Omental fat pad (tissue), 4 donors: Measurements from ENCODE around the gene CDT1. TPM values are rescaled to one million over a fixed set of nuclear protein-coding genes. Genes with fewer than 3 reads are reported as not detected.
A peak's percentile ranks its signal among the peaks of the same experiment; 100 is the strongest.
"Not testable (repeated sequence)": the region's sequence is repeated elsewhere in the genome, so short reads cannot be mapped to it uniquely, and the experiment has no call there.

Experiments used
- ATAC-seq: fragments of 150-250 bp; one replicate; pipeline ENCODE4 v1.9.1; 2016; ENCODE audit warnings: mild to moderate bottlenecking, moderate library complexity; ENCODE audit not compliant: low FRiP score
- DNase-seq: peaks from one replicate; pipeline ENCODE4 v3.0.0-alpha.2; 2019; ENCODE audit warnings: low spot score
- total RNA-seq, 4 donors: library from RNA; depleted of rRNA; stranded (reverse); fragments of >200 nt; gene quantifications; one replicate each; pipeline ENCODE4 v1.1.0, GENCODE V29; 2016
- TF ChIP-seq, protein P1 (sequence below), 3 donors: fragments of 450-650 bp; IDR thresholded peaks; one replicate each; pipeline ENCODE4 v1.5.1; 2016 to 2017; ENCODE audit warnings: antibody characterized with exemption in 3 of 3, mild to moderate bottlenecking in 3 of 3, moderate library complexity in 2 of 3

CDT1 gene
- total RNA-seq, 4 donors from 2014 or later = 0.19 to 3.5 (median 1.6) TPM

- TF ChIP-seq, protein P1, sequence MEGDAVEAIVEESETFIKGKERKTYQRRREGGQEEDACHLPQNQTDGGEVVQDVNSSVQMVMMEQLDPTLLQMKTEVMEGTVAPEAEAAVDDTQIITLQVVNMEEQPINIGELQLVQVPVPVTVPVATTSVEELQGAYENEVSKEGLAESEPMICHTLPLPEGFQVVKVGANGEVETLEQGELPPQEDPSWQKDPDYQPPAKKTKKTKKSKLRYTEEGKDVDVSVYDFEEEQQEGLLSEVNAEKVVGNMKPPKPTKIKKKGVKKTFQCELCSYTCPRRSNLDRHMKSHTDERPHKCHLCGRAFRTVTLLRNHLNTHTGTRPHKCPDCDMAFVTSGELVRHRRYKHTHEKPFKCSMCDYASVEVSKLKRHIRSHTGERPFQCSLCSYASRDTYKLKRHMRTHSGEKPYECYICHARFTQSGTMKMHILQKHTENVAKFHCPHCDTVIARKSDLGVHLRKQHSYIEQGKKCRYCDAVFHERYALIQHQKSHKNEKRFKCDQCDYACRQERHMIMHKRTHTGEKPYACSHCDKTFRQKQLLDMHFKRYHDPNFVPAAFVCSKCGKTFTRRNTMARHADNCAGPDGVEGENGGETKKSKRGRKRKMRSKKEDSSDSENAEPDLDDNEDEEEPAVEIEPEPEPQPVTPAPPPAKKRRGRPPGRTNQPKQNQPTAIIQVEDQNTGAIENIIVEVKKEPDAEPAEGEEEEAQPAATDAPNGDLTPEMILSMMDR (IDR thresholded peaks at IDR 0.05) = no peak
- ATAC-seq (peak; percentile 27), DNase-seq (no peak)
Observed at GRCh38 chr16:88784856-88785105, 18.8 kb upstream of the CDT1 start.

GRCh38 chr16:88785106-88785924 is 18.3 kb upstream of the CDT1 start, which contains the start of gene PIEZO1:
Gene PIEZO1, minus strand, starts transcription at chr16:88785220. Its CDS starts 256 bp downstream, at chr16:88784964.
- ATAC-seq = peak; percentile 50
- no peak for DNase-seq
- TF ChIP-seq, protein P1 (IDR thresholded peaks at IDR 0.05) = peak in 1 of 3 donors; percentile 81

- ATAC-seq (no peak), DNase-seq (no peak)
- TF ChIP-seq, protein P1 (IDR thresholded peaks at IDR 0.05) = no peak
Observed at GRCh38 chr16:88787579-88788314, 15.8 kb upstream of the CDT1 start.

DNA sequence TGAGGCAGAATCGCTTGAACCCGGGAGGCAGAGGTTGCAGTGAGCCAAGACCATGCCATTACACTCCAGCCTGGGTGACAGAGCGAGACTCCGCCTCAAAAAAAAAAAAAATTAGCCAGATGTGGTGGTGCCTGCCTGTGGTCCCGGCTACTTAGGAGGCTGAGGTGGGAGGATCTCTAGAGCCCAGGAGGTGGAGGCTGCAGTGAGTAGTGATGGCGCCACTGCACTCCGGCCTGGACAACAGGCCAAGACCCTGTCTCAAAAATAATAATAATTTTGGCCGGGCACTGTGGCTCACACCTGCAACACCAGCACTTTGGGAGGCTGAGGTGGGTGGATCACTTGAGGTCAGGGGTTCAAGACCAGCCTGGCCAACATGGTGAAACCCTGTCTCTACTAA is 14.8 kb upstream of the CDT1 start:
- not testable (repeated sequence) for ATAC-seq

DNA sequence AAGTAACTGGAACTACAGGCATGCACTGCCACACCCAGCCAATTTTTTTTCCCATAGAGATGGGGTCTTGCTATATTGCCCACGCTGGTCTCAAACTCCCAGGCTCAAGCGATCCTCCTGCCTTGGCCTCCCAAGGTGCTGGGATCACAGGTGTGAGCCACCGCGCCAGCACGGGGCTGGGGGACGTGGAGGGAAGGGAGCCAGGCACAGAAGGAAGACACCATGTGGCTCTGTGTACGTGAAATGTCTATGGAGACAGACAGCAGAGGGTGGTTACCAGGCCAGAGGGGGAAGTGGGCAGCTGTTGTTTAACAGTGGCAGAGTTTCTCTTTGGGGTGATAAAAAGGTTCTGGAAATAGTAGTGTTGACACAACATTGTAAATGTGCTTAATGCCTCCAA is 14.0 kb upstream of the CDT1 start:
- no peak for ATAC-seq
- DNase-seq = no peak
- TF ChIP-seq, protein P1 (IDR thresholded peaks at IDR 0.05) = no peak

More for the DNA sequence above, 14.8 kb upstream of the CDT1 start:
- DNase-seq = not testable (repeated sequence)

- TF ChIP-seq, protein P1 (IDR thresholded peaks at IDR 0.05) = no peak
- DNase-seq = no peak
- ATAC-seq = no peak
Observed at GRCh38 chr16:88790312-88791211, 13.0 kb upstream of the CDT1 start.

DNA sequence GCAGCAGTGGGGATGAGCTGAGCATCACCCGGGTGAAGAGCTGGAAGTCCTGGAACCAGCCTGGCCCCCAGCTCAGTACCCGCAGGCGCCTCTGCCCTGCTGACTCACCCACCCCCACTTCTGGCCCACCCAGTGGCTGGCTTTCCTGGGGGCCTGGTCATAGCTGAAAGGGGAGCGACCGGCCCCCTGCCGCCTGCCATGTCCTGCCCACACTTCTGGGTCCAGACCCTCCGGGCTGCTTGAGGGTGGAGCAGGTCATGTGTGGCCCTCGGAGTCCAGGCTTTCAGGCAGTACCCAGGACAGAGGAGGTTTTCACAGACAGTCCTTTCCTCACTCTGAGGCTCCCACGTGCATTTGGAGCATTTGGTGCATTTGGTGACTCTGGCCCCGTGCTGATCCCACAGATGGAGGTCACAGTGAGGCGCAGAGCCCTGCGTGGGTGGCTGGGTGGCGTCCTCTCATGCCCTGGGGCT is 11.5 kb upstream of the CDT1 start:
- ATAC-seq (no peak), DNase-seq (no peak)
- TF ChIP-seq, protein P1 (IDR thresholded peaks at IDR 0.05) = no peak
